Measurements from ENCODE around the gene GTF2F2. TPM values are rescaled to one million over a fixed set of nuclear protein-coding genes. Genes with fewer than 3 reads are reported as not detected.

Gene GTF2F2
- total and polyA plus RNA-seq, 3 donors from 2014 or later, result 19.0 to 29.9 (median 28.1) TPM

DNA sequence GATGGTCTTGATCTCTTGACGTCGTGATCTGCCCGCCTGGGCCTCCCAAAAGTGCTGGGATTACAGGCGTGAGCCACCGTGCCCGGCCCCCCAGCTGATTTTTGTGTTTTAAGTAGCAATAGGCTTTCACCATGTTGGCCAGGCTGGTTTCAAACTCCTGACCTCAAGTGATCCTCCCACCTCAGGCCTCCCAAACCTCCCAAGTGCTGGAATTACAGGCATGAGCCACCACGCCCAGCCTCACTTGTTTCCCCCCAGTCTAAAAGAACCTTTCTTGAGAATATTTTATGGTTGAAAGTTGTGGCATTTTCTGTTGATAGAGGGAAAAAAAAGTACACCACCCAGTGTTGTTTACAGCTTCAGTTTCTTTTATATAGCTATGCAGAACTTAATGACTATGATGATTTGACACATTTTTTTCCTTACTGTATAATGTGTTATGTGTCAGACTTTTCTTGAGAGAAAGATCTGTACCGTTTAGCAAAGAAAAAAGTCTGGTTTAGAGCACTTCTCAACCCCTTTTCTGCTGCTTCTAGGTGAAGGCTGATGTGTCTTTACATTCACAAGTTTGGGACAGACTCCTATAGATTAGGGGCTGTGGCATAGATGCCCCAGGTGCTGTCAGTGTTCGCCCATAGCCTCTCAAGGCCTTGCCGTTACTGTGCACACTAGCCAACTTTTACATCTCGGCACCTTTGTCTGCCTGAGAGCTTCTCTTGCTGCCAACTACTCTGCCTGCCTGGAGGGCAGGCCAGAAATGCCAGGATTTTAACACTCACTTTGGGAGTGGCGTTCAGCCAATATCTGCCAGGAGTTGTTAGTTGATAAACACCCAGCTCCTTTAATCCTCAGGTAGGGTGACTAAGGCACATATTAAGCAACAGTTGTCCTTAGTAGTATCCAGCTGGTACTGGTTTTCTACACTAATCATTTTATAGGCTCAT is 47.6 kb downstream of the GTF2F2 start:
- WGBS, 2 donors, result 84 to 85% methylated on average over 10 to 12 of the region's 12 CpGs
- DNase-seq, result no peak
- H3K36me3 ChIP-seq (ENCODE audit: low read depth, missing control alignments), result no peaks in the 10 kb centered on the region
- no peaks in the 10 kb centered on the region for H3K9me3 ChIP-seq
- H3K27ac ChIP-seq, result no peak overlapping the region
- TF ChIP-seq, protein P1, sequence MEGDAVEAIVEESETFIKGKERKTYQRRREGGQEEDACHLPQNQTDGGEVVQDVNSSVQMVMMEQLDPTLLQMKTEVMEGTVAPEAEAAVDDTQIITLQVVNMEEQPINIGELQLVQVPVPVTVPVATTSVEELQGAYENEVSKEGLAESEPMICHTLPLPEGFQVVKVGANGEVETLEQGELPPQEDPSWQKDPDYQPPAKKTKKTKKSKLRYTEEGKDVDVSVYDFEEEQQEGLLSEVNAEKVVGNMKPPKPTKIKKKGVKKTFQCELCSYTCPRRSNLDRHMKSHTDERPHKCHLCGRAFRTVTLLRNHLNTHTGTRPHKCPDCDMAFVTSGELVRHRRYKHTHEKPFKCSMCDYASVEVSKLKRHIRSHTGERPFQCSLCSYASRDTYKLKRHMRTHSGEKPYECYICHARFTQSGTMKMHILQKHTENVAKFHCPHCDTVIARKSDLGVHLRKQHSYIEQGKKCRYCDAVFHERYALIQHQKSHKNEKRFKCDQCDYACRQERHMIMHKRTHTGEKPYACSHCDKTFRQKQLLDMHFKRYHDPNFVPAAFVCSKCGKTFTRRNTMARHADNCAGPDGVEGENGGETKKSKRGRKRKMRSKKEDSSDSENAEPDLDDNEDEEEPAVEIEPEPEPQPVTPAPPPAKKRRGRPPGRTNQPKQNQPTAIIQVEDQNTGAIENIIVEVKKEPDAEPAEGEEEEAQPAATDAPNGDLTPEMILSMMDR (IDR thresholded peaks at IDR 0.05), result no peak
- no peak for TF ChIP-seq POLR2A (IDR thresholded peaks at IDR 0.05)
- H3K27me3 ChIP-seq, result no peaks in the 10 kb centered on the region
- no peaks in the 10 kb centered on the region for H3K4me1 ChIP-seq
- intact Hi-C loops (cut with DNase I; ENCODE audit: low total_unique reads), result no loop called here
- no peak overlapping the region for H3K4me3 ChIP-seq

DNA sequence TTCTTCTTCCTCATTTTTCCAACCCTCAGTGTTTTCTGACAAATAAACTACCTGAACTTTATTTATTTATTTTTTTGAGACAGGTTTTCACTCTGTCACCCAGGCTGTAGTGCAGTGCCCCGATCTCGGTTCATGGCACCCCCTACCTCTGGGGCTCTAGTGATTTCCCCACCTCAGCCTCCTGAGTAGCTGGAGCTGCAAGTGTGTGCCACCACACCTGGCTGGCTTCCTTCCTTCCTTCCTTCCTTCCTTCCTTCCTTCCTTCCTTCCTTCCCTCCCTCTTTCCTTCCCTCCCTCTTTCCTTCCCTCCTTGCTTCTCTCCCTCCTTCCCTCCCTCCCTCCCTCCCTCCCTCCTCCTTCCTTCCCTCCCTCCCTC is 48.2 kb downstream of the GTF2F2 start:
- H3K4me3 ChIP-seq, result no peak overlapping the region
- no peak for DNase-seq
- H3K27me3 ChIP-seq, result no peaks in the 10 kb centered on the region
- intact Hi-C loops (cut with DNase I; ENCODE audit: low total_unique reads), result no loop called here
- WGBS, 2 donors, result 67 to 93% methylated on average over 2 of the region's 2 CpGs
- TF ChIP-seq POLR2A (IDR thresholded peaks at IDR 0.05), result no peak
- TF ChIP-seq, protein P1 (IDR thresholded peaks at IDR 0.05), result no peak
- no peak overlapping the region for H3K27ac ChIP-seq
- no peaks in the 10 kb centered on the region for H3K4me1 ChIP-seq
- no peaks in the 10 kb centered on the region for H3K36me3 ChIP-seq (ENCODE audit: low read depth, missing control alignments)
- no peaks in the 10 kb centered on the region for H3K9me3 ChIP-seq

- H3K4me1 ChIP-seq, result no peaks in the 10 kb centered on the region
- no peaks in the 10 kb centered on the region for H3K36me3 ChIP-seq (ENCODE audit: low read depth, missing control alignments)
- TF ChIP-seq POLR2A (IDR thresholded peaks at IDR 0.05), result no peak
- TF ChIP-seq, protein P1 (IDR thresholded peaks at IDR 0.05), result no peak
- DNase-seq, result no peak
- no peak overlapping the region for H3K27ac ChIP-seq
- intact Hi-C loops (cut with DNase I; ENCODE audit: low total_unique reads), result no loop called here
- no peaks in the 10 kb centered on the region for H3K27me3 ChIP-seq
- no peaks in the 10 kb centered on the region for H3K9me3 ChIP-seq
- H3K4me3 ChIP-seq, result no peak overlapping the region
Measured at GRCh38 chr13:45174478-45174877, 54.2 kb downstream of the GTF2F2 start.

- TF ChIP-seq, protein P1 (IDR thresholded peaks at IDR 0.05), result no peak
- no peak for TF ChIP-seq POLR2A (IDR thresholded peaks at IDR 0.05)
- WGBS, 2 donors, result 80 to 91% methylated on average over 3 of the region's 3 CpGs
- Histone ChIP-seq H3K36me3 (ENCODE audit: low read depth, missing control alignments) (no peaks in the 10 kb centered on the region), H3K27ac (no peak overlapping the region), H3K4me1 (no peaks in the 10 kb centered on the region), H3K27me3 (no peaks in the 10 kb centered on the region), H3K9me3 (no peaks in the 10 kb centered on the region), H3K4me3 (no peak overlapping the region)
- intact Hi-C loops (cut with DNase I; ENCODE audit: low total_unique reads), result no loop called here
- DNase-seq, result no peak
Measured at GRCh38 chr13:45178349-45179162, 58.2 kb downstream of the GTF2F2 start.

Data from testis (tissue), 3 donors.